GM12891 (cell line): Measurements from ENCODE around the gene REPIN1.

ENCODE experiments used
- POLR2A ChIP-seq: IDR thresholded peaks from 2 replicates; pipeline ENCODE4 v1.6.1; 2011; ENCODE audit warnings: low read depth, low read length, control low read depth
- POLR2AphosphoS5 ChIP-seq: IDR thresholded peaks from 2 replicates; pipeline ENCODE4 v1.6.1; 2011; ENCODE audit warnings: low read depth, low read length, control low read depth
- SPI1 ChIP-seq: IDR thresholded peaks from 2 replicates; pipeline ENCODE4 v1.6.1; 2011; ENCODE audit warnings: low read depth, low read length, control low read depth
- TAF1 ChIP-seq: IDR thresholded peaks from 2 replicates; pipeline ENCODE4 v1.6.1; 2011; ENCODE audit warnings: low read depth, low read length, control low read depth

GRCh38 chr7:150420987-150421674 lies 52.5 kb downstream of the REPIN1 start:
- TF ChIP-seq POLR2A (no peak), TAF1 (no peak), POLR2AphosphoS5 (no peak), SPI1 (no peak)
